Prostate gland (tissue), 2 donors: ENCODE results near the gene C17orf107. TPM values are rescaled to one million over a fixed set of nuclear protein-coding genes. Genes with fewer than 3 reads are reported as not detected.

Experiments used
- DNase-seq: peaks from one replicate; pipeline ENCODE4 v3.0.0-alpha.2; 2019; ENCODE audit warnings: low spot score
- H3K27ac ChIP-seq, 2 donors: fragments of 200-600 bp; sonication (generic); 2 replicates each; pipeline ENCODE4 v1.5.1; 2017 to 2019
- H3K27me3 ChIP-seq: fragments of 200-600 bp; sonication (generic); replicated peaks from 2 replicates; pipeline ENCODE4 v1.5.1; 2019; ENCODE audit not compliant: insufficient read depth
- H3K36me3 ChIP-seq, 2 donors: fragments of 200-600 bp; sonication (generic); 1 replicate in 1 of 2; 2 replicates in 1 of 2; pipeline versions ENCODE4 v1.5.1 to v1.8.1; 2017 to 2019
- H3K4me1 ChIP-seq: fragments of 200-600 bp; sonication (generic); replicated peaks from 2 replicates; pipeline ENCODE4 v1.5.1; 2019
- H3K4me3 ChIP-seq, 2 donors: fragments of 200-600 bp; sonication (generic); 2 replicates each; pipeline ENCODE4 v1.5.1; 2017 to 2019
- H3K9me3 ChIP-seq: fragments of 200-600 bp; sonication (generic); 2 replicates; pipeline ENCODE4 v1.5.1; 2017
- POLR2A ChIP-seq: fragments of 450-650 bp; IDR thresholded peaks from one replicate; pipeline ENCODE4 v1.6.1; 2016; ENCODE audit warnings: antibody characterized with exemption, mild to moderate bottlenecking
- POLR2AphosphoS5 ChIP-seq: sonication (generic); formaldehyde crosslinking; IDR thresholded peaks from one replicate; pipeline ENCODE4 v1.6.1; 2017; ENCODE audit warnings: antibody characterized with exemption
- WGBS: methylation state at CpG from one replicate; pipeline ENCODE4 v1.1.5; 2018; 5-methylcytosine and 5-hydroxymethylcytosine counted together
- intact Hi-C: fragments of 100-400 bp; cut with DNase I; formaldehyde crosslinking; loops from one replicate; pipeline ENCODE4 v1.14.2; 2022
- total RNA-seq, 2 donors: library from RNA; depleted of rRNA; stranded (reverse); fragments of >200 nt; gene quantifications; one replicate each; pipeline ENCODE4 v1.1.0, GENCODE V29; 2016
- TF ChIP-seq, protein P1 (sequence below), 4 experiments: fragments of 200-600 bp in 2 of 4; fragments of 450-650 bp in 2 of 4; sonication (generic) in 2 of 4; IDR thresholded peaks; 1 replicate in 3 of 4; 2 replicates in 1 of 4; pipeline ENCODE4 v1.5.1; 2016 to 2019; ENCODE audit warnings: antibody characterized with exemption in 4 of 4, mild to moderate bottlenecking in 2 of 4, moderate library complexity in 2 of 4

C17orf107 gene
- 10 to 100 TPM in 1 of 2 donors, 1 to 10 TPM in 1; 2.4 to 15.4 TPM for total RNA-seq

- no peaks in the 10 kb centered on the region for H3K27me3 ChIP-seq
- H3K4me1 ChIP-seq = peaks cover 3% of the 10 kb centered on the region
- H3K4me3 ChIP-seq = peak within 1 kb of the TSS; percentile 42 to 45
- peaks cover 0 to 9% of the 10 kb centered on the region in 2 donors for H3K36me3 ChIP-seq
- peak; percentile 55 for TF ChIP-seq POLR2A
- peak; percentile 53 for TF ChIP-seq POLR2AphosphoS5
- TF ChIP-seq, protein P1, sequence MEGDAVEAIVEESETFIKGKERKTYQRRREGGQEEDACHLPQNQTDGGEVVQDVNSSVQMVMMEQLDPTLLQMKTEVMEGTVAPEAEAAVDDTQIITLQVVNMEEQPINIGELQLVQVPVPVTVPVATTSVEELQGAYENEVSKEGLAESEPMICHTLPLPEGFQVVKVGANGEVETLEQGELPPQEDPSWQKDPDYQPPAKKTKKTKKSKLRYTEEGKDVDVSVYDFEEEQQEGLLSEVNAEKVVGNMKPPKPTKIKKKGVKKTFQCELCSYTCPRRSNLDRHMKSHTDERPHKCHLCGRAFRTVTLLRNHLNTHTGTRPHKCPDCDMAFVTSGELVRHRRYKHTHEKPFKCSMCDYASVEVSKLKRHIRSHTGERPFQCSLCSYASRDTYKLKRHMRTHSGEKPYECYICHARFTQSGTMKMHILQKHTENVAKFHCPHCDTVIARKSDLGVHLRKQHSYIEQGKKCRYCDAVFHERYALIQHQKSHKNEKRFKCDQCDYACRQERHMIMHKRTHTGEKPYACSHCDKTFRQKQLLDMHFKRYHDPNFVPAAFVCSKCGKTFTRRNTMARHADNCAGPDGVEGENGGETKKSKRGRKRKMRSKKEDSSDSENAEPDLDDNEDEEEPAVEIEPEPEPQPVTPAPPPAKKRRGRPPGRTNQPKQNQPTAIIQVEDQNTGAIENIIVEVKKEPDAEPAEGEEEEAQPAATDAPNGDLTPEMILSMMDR (IDR thresholded peaks at IDR 0.05) = no peak
- intact Hi-C loops = no loop called here
- H3K27ac ChIP-seq = peak within 1 kb of the TSS; percentile 48 to 56
- 18% methylated on average over 47 of the region's 60 CpGs for WGBS
- no peaks in the 10 kb centered on the region for H3K9me3 ChIP-seq
- peak; percentile 88 for DNase-seq
Observed at GRCh38 chr17:4899341-4900230, at the start of gene C17orf107. TSS of gene C17orf107 (plus strand) at chr17:4899536. CDS start at chr17:4899763, 227 bp downstream.

DNA sequence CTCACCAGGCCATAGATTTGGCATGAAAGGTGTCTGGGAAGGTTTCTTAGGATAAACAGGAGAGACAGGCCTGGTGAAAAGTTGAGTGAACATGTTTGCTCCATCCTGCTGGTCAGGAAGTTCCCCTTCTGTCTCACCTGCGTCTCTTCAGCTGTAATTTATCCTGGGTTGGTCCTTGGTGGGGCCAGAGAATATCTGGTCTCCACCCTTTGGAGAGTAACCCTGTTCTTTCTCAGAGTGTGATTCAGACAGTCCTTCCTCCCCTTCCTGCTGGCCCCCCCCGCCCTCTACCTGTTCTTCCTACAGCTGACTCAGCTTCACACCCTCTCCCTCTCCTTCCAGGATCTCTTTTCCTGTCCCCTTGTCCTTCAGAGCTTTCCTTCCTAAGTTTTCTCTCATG, 49.1 kb upstream of the C17orf107 start:
- H3K4me1 ChIP-seq = peaks cover 9% of the 10 kb centered on the region
- no peak for DNase-seq
- H3K4me3 ChIP-seq = no peak overlapping the region
- H3K36me3 ChIP-seq = no peaks in the 10 kb centered on the region
- intact Hi-C loops = no loop called here
- WGBS = 61% methylated on average over 2 of the region's 2 CpGs
- H3K27me3 ChIP-seq = no peaks in the 10 kb centered on the region
- no peaks in the 10 kb centered on the region for H3K9me3 ChIP-seq
- TF ChIP-seq, protein P1 (IDR thresholded peaks at IDR 0.05) = no peak
- no peak for TF ChIP-seq POLR2AphosphoS5
- TF ChIP-seq POLR2A = no peak
- H3K27ac ChIP-seq = peak overlapping the region in 1 of 2 donors; percentile 62

GRCh38 chr17:4851084-4851483, 48.3 kb upstream of the C17orf107 start:
- Histone ChIP-seq H3K4me3 (no peak overlapping the region), H3K27ac (peak overlapping the region in 1 of 2 donors; percentile 62), H3K27me3 (no peaks in the 10 kb centered on the region), H3K9me3 (no peaks in the 10 kb centered on the region), H3K36me3 (no peaks in the 10 kb centered on the region), H3K4me1 (peaks cover 9% of the 10 kb centered on the region)
- TF ChIP-seq POLR2AphosphoS5 = no peak
- no peak for TF ChIP-seq POLR2A
- 79% methylated on average over 3 of the region's 3 CpGs for WGBS
- intact Hi-C loops = no loop called here
- DNase-seq = no peak

- Histone ChIP-seq H3K4me1 (peaks cover 9% of the 10 kb centered on the region), H3K36me3 (no peaks in the 10 kb centered on the region), H3K27ac (no peak overlapping the region), H3K9me3 (no peaks in the 10 kb centered on the region), H3K4me3 (no peak overlapping the region), H3K27me3 (no peaks in the 10 kb centered on the region)
- no peak for DNase-seq
- TF ChIP-seq, protein P1 (IDR thresholded peaks at IDR 0.05) = no peak
- no peak for TF ChIP-seq POLR2A
- TF ChIP-seq POLR2AphosphoS5 = no peak
- intact Hi-C loops = no loop called here
Observed at GRCh38 chr17:4852567-4853207, 46.6 kb upstream of the C17orf107 start.

- DNase-seq = no peak
Observed at GRCh38 chr17:4853208-4853671, 46.1 kb upstream of the C17orf107 start.

More at GRCh38 chr17:4853208-4853671, 46.1 kb upstream of the C17orf107 start:
- 57% methylated on average over 2 of the region's 2 CpGs for WGBS
- intact Hi-C loops = no loop called here
- Histone ChIP-seq H3K4me1 (peaks cover 9% of the 10 kb centered on the region), H3K36me3 (no peaks in the 10 kb centered on the region), H3K27me3 (no peaks in the 10 kb centered on the region), H3K27ac (peak overlapping the region; percentile 28 to 72), H3K4me3 (no peak overlapping the region), H3K9me3 (no peaks in the 10 kb centered on the region)
- TF ChIP-seq, protein P1 (IDR thresholded peaks at IDR 0.05) = no peak
- TF ChIP-seq POLR2AphosphoS5 (no peak), POLR2A (no peak)
